T-cell (primary cell): Measurements from ENCODE around the gene TGFBR3. TPM values are rescaled to one million over a fixed set of nuclear protein-coding genes. Genes with fewer than 3 reads are reported as not detected.

Experiments
- ATAC-seq, 4 experiments: fragments of 200-7000 bp in 3 of 4; fragments of 150-1000 bp in 1 of 4; cut with Tn5 transposase; replicated peaks in 1 of 4; 1 replicate in 3 of 4; 2 replicates in 1 of 4; pipeline ENCODE4 v1.10.0; 2021; ENCODE audit warnings: moderate library complexity in 3 of 4, mild to moderate bottlenecking in 2 of 4, moderate number of reproducible peaks in 1 of 4
- CTCF ChIA-PET, 2 donors: fragments of 300-600 bp; sonication (Branson Sonifier 250); formaldehyde crosslinking; loops; one replicate each; lab custom pipeline; 2022; ENCODE audit warnings: antibody characterized with exemption in 2 of 2; lab: Charles Lee
- POLR2A ChIA-PET, 2 donors: fragments of 300-600 bp; sonication (Branson Sonifier 250); formaldehyde crosslinking; loops; one replicate each; lab custom pipeline; 2022; ENCODE audit warnings: antibody characterized with exemption in 2 of 2; lab: Charles Lee
- DNase-seq, 35 experiments: peaks; one replicate each; pipeline versions ENCODE4 v3.0.0 to v3.0.0-alpha.2; 2013 to 2023
- H3K27ac ChIP-seq: one replicate; pipeline ENCODE4 v1.5.1; 2013; ENCODE audit warnings: low read length
- H3K27me3 ChIP-seq, 2 experiments: replicated peaks in 1 of 2; 1 replicate in 1 of 2; 2 replicates in 1 of 2; pipeline versions ENCODE4 v1.6.1 to v1.7.0; 2013; ENCODE audit warnings: low read length in 1 of 2, mixed read lengths in 1 of 2; ENCODE audit not compliant: control insufficient read depth in 2 of 2, insufficient read depth in 2 of 2; ENCODE audit errors: extremely low read depth in 1 of 2
- H3K36me3 ChIP-seq, 2 donors: 1 replicate in 1 of 2; 2 replicates in 1 of 2; pipeline versions ENCODE4 v1.6.1 to v1.7.0; 2013; ENCODE audit warnings: low read length in 1 of 2; ENCODE audit not compliant: control insufficient read depth in 2 of 2, insufficient read depth in 1 of 2; ENCODE audit errors: extremely low read depth in 1 of 2
- H3K4me1 ChIP-seq, 2 experiments: 1 replicate in 1 of 2; 2 replicates in 1 of 2; pipeline versions ENCODE4 v1.6.1 to v1.7.0; 2013; ENCODE audit warnings: low read length in 2 of 2, mixed read lengths in 1 of 2; ENCODE audit not compliant: insufficient read depth in 2 of 2, control insufficient read depth in 1 of 2; ENCODE audit errors: extremely low read depth in 1 of 2
- H3K4me3 ChIP-seq, 2 donors: 1 replicate in 1 of 2; 2 replicates in 1 of 2; pipeline versions ENCODE4 v1.5.1 to v1.7.0; 2013; ENCODE audit warnings: mild to moderate bottlenecking in 2 of 2, low read length in 1 of 2, moderate library complexity in 1 of 2; ENCODE audit not compliant: control insufficient read depth in 1 of 2; ENCODE audit errors: extremely low read depth in 1 of 2
- H3K9me3 ChIP-seq: 2 replicates; pipeline ENCODE4 v1.7.0; 2013
- H3K27ac Mint-ChIP-seq, 2 donors: one replicate each; pipeline ENCODE4 v1.8.0; 2020 to 2021; ENCODE audit warnings: mild to moderate bottlenecking in 2 of 2, mixed read lengths in 2 of 2
- H3K27me3 Mint-ChIP-seq, 2 donors: one replicate each; pipeline ENCODE4 v1.8.0; 2021 to 2022; ENCODE audit warnings: mixed read lengths in 2 of 2
- H3K36me3 Mint-ChIP-seq: one replicate; pipeline ENCODE4 v1.8.0; 2021; ENCODE audit warnings: mixed read lengths
- H3K4me1 Mint-ChIP-seq, 3 donors: one replicate each; pipeline ENCODE4 v1.8.0; 2020 to 2022; ENCODE audit warnings: mixed read lengths in 3 of 3, mild to moderate bottlenecking in 1 of 3
- H3K4me3 Mint-ChIP-seq, 3 donors: one replicate each; pipeline ENCODE4 v1.8.0; 2020 to 2022; ENCODE audit warnings: mild to moderate bottlenecking in 3 of 3, mixed read lengths in 3 of 3, moderate library complexity in 3 of 3
- H3K9me3 Mint-ChIP-seq, 3 donors: one replicate each; pipeline ENCODE4 v1.8.0; 2020 to 2022; ENCODE audit warnings: mixed read lengths in 3 of 3
- WGBS: methylation state at CpG from one replicate; pipeline ENCODE4 v1.1.5; 2013; ENCODE audit warnings: missing lambda C conversion rate; ENCODE audit not compliant: insufficient coverage; 5-methylcytosine and 5-hydroxymethylcytosine counted together
- total RNA-seq, 35 experiments: library from RNA in 6 of 35; stranded (reverse) in 6 of 35; fragments of 120-200 nt in 1 of 35; gene quantifications; one replicate each; pipeline versions ENCODE4 v1.2.1 to v1.2.4 and lab custom pipeline; 2013 to 2026

The TGFBR3 gene
- total RNA-seq, 5 donors from 2014 or later (not counting 1 experiment from before 2014, with no cell fraction given): 17.5 to 65.4 (median 36.4) TPM

GRCh38 chr1:91655912-91656449, 230.0 kb downstream of the TGFBR3 start:
- POLR2A ChIA-PET: no interaction called here
- Histone ChIP-seq H3K9me3 (no peaks in the 10 kb centered on the region), H3K27ac (no peak overlapping the region), H3K4me1 (no peaks in the 10 kb centered on the region), H3K36me3 (no peaks in the 10 kb centered on the region), H3K4me3 (no peak overlapping the region), H3K27me3 (no peaks in the 10 kb centered on the region)
- H3K27ac Mint-ChIP-seq: no peak overlapping the region
- H3K27me3 Mint-ChIP-seq: no peaks in the 10 kb centered on the region
- peaks cover 6% of the 10 kb centered on the region for H3K36me3 Mint-ChIP-seq
- H3K9me3 Mint-ChIP-seq: peaks cover 7 to 18% (median 10%) of the 10 kb centered on the region in 3 donors
- no peaks in the 10 kb centered on the region for H3K4me1 Mint-ChIP-seq
- ATAC-seq (no peak), DNase-seq (no peak)
- CTCF ChIA-PET: no interaction called here
- 85% methylated on average over 3 of the region's 5 CpGs for WGBS
- H3K4me3 Mint-ChIP-seq: no peak overlapping the region

- CTCF ChIA-PET: interaction anchor here in 1 of 2 donors (0.7 kb wide), 1 partner anchor 135 kb away, joined by 4 read pairs; no protein-coding TSS in a partner anchor
- H3K27ac Mint-ChIP-seq: no peak overlapping the region
Observed at GRCh38 chr1:91653183-91653582, 232.8 kb downstream of the TGFBR3 start.

GRCh38 chr1:91651661-91652071, 234.3 kb downstream of the TGFBR3 start:
- DNase-seq (no peak), ATAC-seq (no peak)
- Mint-ChIP-seq H3K4me1 (peaks cover 15 to 27% (median 23%) of the 10 kb centered on the region in 3 donors), H3K9me3 (peaks cover 0 to 7% (median 0%) of the 10 kb centered on the region in 3 donors), H3K36me3 (no peaks in the 10 kb centered on the region), H3K27ac (no peak overlapping the region), H3K4me3 (no peak overlapping the region), H3K27me3 (no peaks in the 10 kb centered on the region)
- Histone ChIP-seq H3K27me3 (no peaks in the 10 kb centered on the region), H3K9me3 (no peaks in the 10 kb centered on the region), H3K36me3 (no peaks in the 10 kb centered on the region), H3K4me1 (peaks cover 7 to 10% of the 10 kb centered on the region in 2 experiments), H3K4me3 (no peak overlapping the region), H3K27ac (no peak overlapping the region)
- ChIA-PET POLR2A (no interaction called here), CTCF (interaction anchor here in 1 of 2 donors (0.6 kb wide), 1 partner anchor 232 kb away, joined by 3 read pairs; no protein-coding TSS in a partner anchor)
- 91% methylated on average over 4 of the region's 5 CpGs for WGBS

More at GRCh38 chr1:91653183-91653582, 232.8 kb downstream of the TGFBR3 start:
- DNase-seq (no peak), ATAC-seq (no peak)
- Mint-ChIP-seq H3K9me3 (peaks cover 0 to 7% (median 0%) of the 10 kb centered on the region in 3 donors), H3K4me1 (peaks cover 0 to 12% (median 8%) of the 10 kb centered on the region in 3 donors), H3K4me3 (no peak overlapping the region), H3K36me3 (no peaks in the 10 kb centered on the region), H3K27me3 (no peaks in the 10 kb centered on the region)
- Histone ChIP-seq H3K27ac (no peak overlapping the region), H3K4me1 (no peaks in the 10 kb centered on the region), H3K36me3 (no peaks in the 10 kb centered on the region), H3K27me3 (no peaks in the 10 kb centered on the region), H3K4me3 (no peak overlapping the region), H3K9me3 (no peaks in the 10 kb centered on the region)
- no CpG with 5 or more reads among the region's 1 CpG for WGBS
- POLR2A ChIA-PET: no interaction called here

GRCh38 chr1:91651243-91651642, 234.7 kb downstream of the TGFBR3 start:
- H3K36me3 Mint-ChIP-seq: no peaks in the 10 kb centered on the region
- Histone ChIP-seq H3K27me3 (no peaks in the 10 kb centered on the region), H3K9me3 (no peaks in the 10 kb centered on the region), H3K4me1 (peaks cover 8 to 12% of the 10 kb centered on the region in 2 experiments), H3K36me3 (no peaks in the 10 kb centered on the region), H3K4me3 (no peak overlapping the region), H3K27ac (no peak overlapping the region)
- DNase-seq (no peak), ATAC-seq (no peak)
- H3K27ac Mint-ChIP-seq: no peak overlapping the region
- H3K9me3 Mint-ChIP-seq: peaks cover 0 to 7% (median 0%) of the 10 kb centered on the region in 3 donors
- ChIA-PET CTCF (interaction anchor here in 1 of 2 donors (0.6 kb wide), 2 partner anchors 233 to 383 kb away, joined by 3 to 4 read pairs; no protein-coding TSS in a partner anchor), POLR2A (no interaction called here)
- H3K4me3 Mint-ChIP-seq: no peak overlapping the region
- H3K4me1 Mint-ChIP-seq: peaks cover 18 to 30% (median 27%) of the 10 kb centered on the region in 3 donors
- H3K27me3 Mint-ChIP-seq: no peaks in the 10 kb centered on the region
- WGBS: no CpG with 5 or more reads among the region's 4 CpGs

- H3K27me3 Mint-ChIP-seq: no peaks in the 10 kb centered on the region
- no peak overlapping the region for H3K27ac Mint-ChIP-seq
Observed at GRCh38 chr1:91650764-91651163, 235.2 kb downstream of the TGFBR3 start.

GRCh38 chr1:91647061-91647460, 238.9 kb downstream of the TGFBR3 start:
- Histone ChIP-seq H3K36me3 (no peaks in the 10 kb centered on the region), H3K4me3 (no peak overlapping the region), H3K4me1 (peaks cover 8 to 15% of the 10 kb centered on the region in 2 experiments), H3K9me3 (no peaks in the 10 kb centered on the region), H3K27ac (no peak overlapping the region), H3K27me3 (no peaks in the 10 kb centered on the region)
- H3K27me3 Mint-ChIP-seq: no peaks in the 10 kb centered on the region
- H3K27ac Mint-ChIP-seq: peak overlapping the region; percentile 66 to 76
- H3K36me3 Mint-ChIP-seq: no peaks in the 10 kb centered on the region
- H3K4me3 Mint-ChIP-seq: peak overlapping the region in 1 of 3 donors; percentile 33
- H3K9me3 Mint-ChIP-seq: no peaks in the 10 kb centered on the region
- ATAC-seq: peak in 3 of 4 experiments; percentile 40 to 82 (median 51)
- DNase-seq: peak in 1 of 35 experiments; percentile 25
- 75% methylated on average over 1 of the region's 2 CpGs for WGBS
- POLR2A ChIA-PET: no interaction called here
- peaks cover 22 to 32% (median 30%) of the 10 kb centered on the region in 3 donors for H3K4me1 Mint-ChIP-seq
- CTCF ChIA-PET: interaction anchor here (0.5 to 1.2 kb wide), 4 partner anchors 32 to 237 kb away, joined by 3 to 4 read pairs (median 4); no protein-coding TSS in a partner anchor

More at GRCh38 chr1:91650764-91651163, 235.2 kb downstream of the TGFBR3 start:
- DNase-seq: no peak
- Mint-ChIP-seq H3K36me3 (no peaks in the 10 kb centered on the region), H3K9me3 (peaks cover 0 to 7% (median 0%) of the 10 kb centered on the region in 3 donors), H3K4me3 (no peak overlapping the region), H3K4me1 (peaks cover 22 to 30% (median 28%) of the 10 kb centered on the region in 3 donors)
- Histone ChIP-seq H3K4me3 (no peak overlapping the region), H3K4me1 (peaks cover 8 to 15% of the 10 kb centered on the region in 2 experiments), H3K27me3 (no peaks in the 10 kb centered on the region), H3K27ac (no peak overlapping the region), H3K9me3 (no peaks in the 10 kb centered on the region), H3K36me3 (no peaks in the 10 kb centered on the region)
- ATAC-seq: no peak
- ChIA-PET POLR2A (no interaction called here), CTCF (interaction anchor here in 1 of 2 donors (0.6 kb wide), 1 partner anchor 383 kb away, joined by 4 read pairs; no protein-coding TSS in a partner anchor)
- 100% methylated on average over 1 of the region's 1 CpG for WGBS
